ENCODE data around the gene ACTL10.
A peak's percentile ranks its signal among the peaks of the same experiment; 100 is the strongest.

Gene ACTL10

DNA sequence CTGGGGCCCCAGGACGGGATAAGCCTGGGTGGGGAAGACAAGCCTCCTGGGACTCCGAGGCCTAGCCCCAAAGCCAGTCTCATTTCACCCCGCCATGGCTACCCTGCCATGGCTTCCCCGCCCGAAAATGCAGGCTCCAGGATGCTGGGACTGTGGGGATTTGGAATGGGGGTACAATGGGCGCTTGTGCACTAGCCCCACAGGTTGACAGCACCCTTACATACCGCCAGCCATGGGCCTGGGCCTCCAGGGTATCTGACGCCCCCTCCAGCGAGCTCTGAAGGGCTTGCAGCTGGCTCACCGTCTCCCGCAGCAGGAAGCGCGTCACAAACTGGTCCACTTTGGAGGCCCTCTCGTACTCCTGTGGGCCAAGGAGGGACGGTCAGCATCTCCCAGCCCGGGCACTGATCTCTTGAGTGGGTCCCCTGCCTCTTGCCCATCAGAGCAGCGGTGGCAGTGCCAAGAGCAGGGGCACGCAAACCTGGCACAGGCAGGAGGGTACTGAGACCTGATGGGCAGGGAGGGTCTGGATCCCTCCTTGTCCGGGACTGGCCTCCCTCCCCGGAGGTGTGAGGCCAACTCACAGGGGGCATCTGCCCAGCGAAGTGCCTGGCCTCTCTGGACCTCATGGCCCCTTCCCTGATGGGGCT lies 6.6 kb upstream of the ACTL10 start:
- Histone ChIP-seq H2AFZ (ENCODE audit: low read length) (no peak overlapping the region), H3K4me3 (ENCODE audit: low read length, poor library complexity, severe bottlenecking) (no peak overlapping the region), H3K9ac (ENCODE audit: low read depth, low read length, poor library complexity, severe bottlenecking) (no peak overlapping the region), H3K9me3 (ENCODE audit: insufficient read depth, low read depth, low read length) (no peaks in the 10 kb centered on the region), H3K4me2 (ENCODE audit: low read depth, low read length, poor library complexity, severe bottlenecking) (no peak overlapping the region), H3K36me3 (ENCODE audit: insufficient read depth, low read length) (no peaks in the 10 kb centered on the region), H3K27me3 (ENCODE audit: insufficient read depth, low read length, poor library complexity, severe bottlenecking) (no peaks in the 10 kb centered on the region), H4K20me1 (ENCODE audit: insufficient read depth, low read length, poor library complexity, severe bottlenecking) (no peaks in the 10 kb centered on the region), H3F3A (ENCODE audit: low read depth) (no peaks in the 10 kb centered on the region), H3K79me2 (ENCODE audit: insufficient read depth, low read length) (no peaks in the 10 kb centered on the region), H3K9me2 (replicated peaks; ENCODE audit: low read depth, low read length) (no peaks in the 10 kb centered on the region), H3K4me1 (ENCODE audit: insufficient read depth, low read length, poor library complexity, severe bottlenecking) (peaks cover 20% of the 10 kb centered on the region)
- TF ChIP-seq, protein P1, sequence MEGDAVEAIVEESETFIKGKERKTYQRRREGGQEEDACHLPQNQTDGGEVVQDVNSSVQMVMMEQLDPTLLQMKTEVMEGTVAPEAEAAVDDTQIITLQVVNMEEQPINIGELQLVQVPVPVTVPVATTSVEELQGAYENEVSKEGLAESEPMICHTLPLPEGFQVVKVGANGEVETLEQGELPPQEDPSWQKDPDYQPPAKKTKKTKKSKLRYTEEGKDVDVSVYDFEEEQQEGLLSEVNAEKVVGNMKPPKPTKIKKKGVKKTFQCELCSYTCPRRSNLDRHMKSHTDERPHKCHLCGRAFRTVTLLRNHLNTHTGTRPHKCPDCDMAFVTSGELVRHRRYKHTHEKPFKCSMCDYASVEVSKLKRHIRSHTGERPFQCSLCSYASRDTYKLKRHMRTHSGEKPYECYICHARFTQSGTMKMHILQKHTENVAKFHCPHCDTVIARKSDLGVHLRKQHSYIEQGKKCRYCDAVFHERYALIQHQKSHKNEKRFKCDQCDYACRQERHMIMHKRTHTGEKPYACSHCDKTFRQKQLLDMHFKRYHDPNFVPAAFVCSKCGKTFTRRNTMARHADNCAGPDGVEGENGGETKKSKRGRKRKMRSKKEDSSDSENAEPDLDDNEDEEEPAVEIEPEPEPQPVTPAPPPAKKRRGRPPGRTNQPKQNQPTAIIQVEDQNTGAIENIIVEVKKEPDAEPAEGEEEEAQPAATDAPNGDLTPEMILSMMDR (conservative IDR thresholded peaks at IDR 0.05; ENCODE audit: low read length) = no peak
- TF ChIP-seq EZH2phosphoT487 (IDR thresholded peaks at IDR 0.05; ENCODE audit: borderline replicate concordance) = no peak

DNA sequence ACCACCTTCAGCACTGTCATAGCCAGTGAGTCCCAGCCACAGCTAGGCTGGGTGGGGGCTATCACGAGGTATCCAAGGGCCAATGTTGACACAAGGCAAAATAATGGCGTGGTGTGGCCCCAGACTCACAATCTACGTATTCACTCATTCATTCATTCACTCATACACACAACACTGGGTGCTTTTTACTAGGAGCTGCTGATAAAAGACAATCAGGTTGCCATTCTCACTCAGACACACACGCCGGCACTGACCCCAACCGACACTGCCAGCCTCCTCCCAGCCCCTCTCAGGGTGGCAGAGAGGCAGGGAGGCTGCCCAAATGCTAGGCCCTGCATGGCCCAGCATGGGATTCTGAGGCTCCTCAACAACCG lies 6.1 kb upstream of the ACTL10 start:
- H3K4me3 ChIP-seq (ENCODE audit: low read length, poor library complexity, severe bottlenecking) = no peak overlapping the region
- no peak overlapping the region for H3K9ac ChIP-seq (ENCODE audit: low read depth, low read length, poor library complexity, severe bottlenecking)
- no peak overlapping the region for H3K4me2 ChIP-seq (ENCODE audit: low read depth, low read length, poor library complexity, severe bottlenecking)
- H3K4me1 ChIP-seq (ENCODE audit: insufficient read depth, low read length, poor library complexity, severe bottlenecking) = peaks cover 20% of the 10 kb centered on the region
- H3K9me3 ChIP-seq (ENCODE audit: insufficient read depth, low read depth, low read length) = no peaks in the 10 kb centered on the region
- TF ChIP-seq, protein P1 (conservative IDR thresholded peaks at IDR 0.05; ENCODE audit: low read length) = no peak
- no peak for TF ChIP-seq EZH2phosphoT487 (IDR thresholded peaks at IDR 0.05; ENCODE audit: borderline replicate concordance)
- no peaks in the 10 kb centered on the region for H3F3A ChIP-seq (ENCODE audit: low read depth)
- no peaks in the 10 kb centered on the region for H3K27me3 ChIP-seq (ENCODE audit: insufficient read depth, low read length, poor library complexity, severe bottlenecking)
- H3K36me3 ChIP-seq (ENCODE audit: insufficient read depth, low read length) = no peaks in the 10 kb centered on the region
- no peaks in the 10 kb centered on the region for H3K79me2 ChIP-seq (ENCODE audit: insufficient read depth, low read length)
- no peak overlapping the region for H2AFZ ChIP-seq (ENCODE audit: low read length)
- no peaks in the 10 kb centered on the region for H4K20me1 ChIP-seq (ENCODE audit: insufficient read depth, low read length, poor library complexity, severe bottlenecking)
- no peaks in the 10 kb centered on the region for H3K9me2 ChIP-seq (replicated peaks; ENCODE audit: low read depth, low read length)

DNA sequence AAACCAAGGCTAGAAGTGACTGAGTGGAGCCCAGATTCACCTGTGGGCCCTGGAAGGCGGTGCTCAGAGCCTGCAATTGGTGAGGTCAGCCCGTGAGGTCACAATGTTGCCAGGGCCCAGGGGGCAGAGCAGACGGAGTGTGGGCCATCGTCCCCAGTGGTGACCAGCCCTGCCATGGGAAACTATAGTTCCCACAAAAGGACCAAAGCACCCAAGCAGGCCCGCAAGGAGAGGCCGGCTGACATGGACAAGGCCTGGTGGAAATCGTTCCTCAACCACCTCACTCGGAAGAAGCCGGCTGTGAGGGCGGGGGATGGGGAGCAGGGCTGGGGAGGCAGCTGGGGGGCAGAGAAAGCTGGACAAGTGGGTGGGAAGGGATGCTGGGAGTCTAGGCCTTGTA lies 4.6 kb upstream of the ACTL10 start, which contains the start of gene C20orf144:
TSS of gene C20orf144 (plus strand) at position 156 of the 400 bp plus-strand sequence. CDS start at position 175, 19 bp downstream.
- no peaks in the 10 kb centered on the region for H3K9me2 ChIP-seq (replicated peaks; ENCODE audit: low read depth, low read length)
- peak within 1 kb of the TSS; percentile 76 for H2AFZ ChIP-seq (ENCODE audit: low read length)
- peak within 1 kb of the TSS; percentile 91 for H3K4me2 ChIP-seq (ENCODE audit: low read depth, low read length, poor library complexity, severe bottlenecking)
- H3K36me3 ChIP-seq (ENCODE audit: insufficient read depth, low read length) = no peaks in the 10 kb centered on the region
- H3K9ac ChIP-seq (ENCODE audit: low read depth, low read length, poor library complexity, severe bottlenecking) = peak within 1 kb of the TSS; percentile 86
- peaks cover 20% of the 10 kb centered on the region for H3K4me1 ChIP-seq (ENCODE audit: insufficient read depth, low read length, poor library complexity, severe bottlenecking)
- H3F3A ChIP-seq (ENCODE audit: low read depth) = no peaks in the 10 kb centered on the region
- no peaks in the 10 kb centered on the region for H4K20me1 ChIP-seq (ENCODE audit: insufficient read depth, low read length, poor library complexity, severe bottlenecking)
- H3K4me3 ChIP-seq (ENCODE audit: low read length, poor library complexity, severe bottlenecking) = peak within 1 kb of the TSS; percentile 76
- no peaks in the 10 kb centered on the region for H3K79me2 ChIP-seq (ENCODE audit: insufficient read depth, low read length)
- TF ChIP-seq, protein P1 (conservative IDR thresholded peaks at IDR 0.05; ENCODE audit: low read length) = no peak
- no peak for TF ChIP-seq EZH2phosphoT487 (IDR thresholded peaks at IDR 0.05; ENCODE audit: borderline replicate concordance)
- no peaks in the 10 kb centered on the region for H3K27me3 ChIP-seq (ENCODE audit: insufficient read depth, low read length, poor library complexity, severe bottlenecking)
- H3K9me3 ChIP-seq (ENCODE audit: insufficient read depth, low read depth, low read length) = no peaks in the 10 kb centered on the region
